Thyroid gland (tissue), 4 donors: ENCODE results near the gene BTRC. TPM values are rescaled to one million over a fixed set of nuclear protein-coding genes. Genes with fewer than 3 reads are reported as not detected.

Experiments used
- DNase-seq, 2 donors: peaks; one replicate each; pipeline ENCODE4 v3.0.0-alpha.2; 2019
- H3K27ac ChIP-seq, 3 donors: fragments of 200-600 bp; sonication (generic); 1 replicate in 2 of 3; 2 replicates in 1 of 3; pipeline ENCODE4 v1.5.1; 2016 to 2019; ENCODE audit warnings: mild to moderate bottlenecking in 1 of 3, moderate library complexity in 1 of 3
- H3K27me3 ChIP-seq: fragments of 200-600 bp; sonication (generic); one replicate; pipeline ENCODE4 v1.5.1; 2019
- H3K36me3 ChIP-seq, 2 donors: fragments of 200-600 bp; sonication (generic); one replicate each; pipeline ENCODE4 v1.5.1; 2016 to 2019
- H3K4me1 ChIP-seq, 2 donors: fragments of 200-600 bp; sonication (generic); one replicate each; pipeline ENCODE4 v1.5.1; 2017 to 2019
- H3K4me3 ChIP-seq, 3 donors: fragments of 200-600 bp; sonication (generic); replicated peaks in 1 of 3; 1 replicate in 2 of 3; 2 replicates in 1 of 3; pipeline ENCODE4 v1.5.1; 2016; ENCODE audit warnings: mild to moderate bottlenecking in 1 of 3
- H3K9me3 ChIP-seq: fragments of 200-600 bp; sonication (generic); one replicate; pipeline ENCODE4 v1.5.1; 2017
- CTCF ChIP-seq, 6 experiments: fragments of 200-600 bp in 3 of 6; fragments of 450-650 bp in 3 of 6; sonication (generic) in 3 of 6; IDR thresholded peaks; one replicate each; pipeline ENCODE4 v1.5.1; 2016 to 2019; ENCODE audit warnings: antibody characterized with exemption in 6 of 6, mild to moderate bottlenecking in 2 of 6, inconsistent platforms in 1 of 6, moderate library complexity in 1 of 6
- POLR2A ChIP-seq, 2 donors: fragments of 450-650 bp; IDR thresholded peaks; one replicate each; pipeline ENCODE4 v1.6.1; 2017; ENCODE audit warnings: antibody characterized with exemption in 2 of 2, mild to moderate bottlenecking in 2 of 2, moderate library complexity in 1 of 2
- WGBS, 2 donors: methylation state at CpG; one replicate each; pipeline ENCODE4 v1.1.5; 2017; 5-methylcytosine and 5-hydroxymethylcytosine counted together
- intact Hi-C: fragments of 100-400 bp; cut with DNase I; formaldehyde crosslinking; loops from one replicate; pipeline ENCODE4 v1.15.1; 2023
- microRNA-seq: library from miRNA; unstranded; fragments of <30 nt; microRNA quantifications from one replicate; pipeline ENCODE4, GENCODE V29; 2016
- small RNA-seq: library from RNA; depleted of rRNA; stranded (forward); fragments of <200 nt; gene quantifications from one replicate; pipeline ENCODE3, GENCODE V24; 2016
- total RNA-seq, 4 donors: library from RNA; depleted of rRNA; stranded (reverse); fragments of >200 nt; gene quantifications; one replicate each; pipeline ENCODE4 v1.2.3, GENCODE V29; 2016

Gene BTRC
- total RNA-seq, 4 donors from 2014 or later = 14.5 to 70.4 (median 22.7) TPM

- 91 to 92% methylated on average over 13 of the region's 13 CpGs for WGBS, 2 donors
- Histone ChIP-seq H3K27ac (no peak overlapping the region), H3K27me3 (no peaks in the 10 kb centered on the region), H3K9me3 (no peaks in the 10 kb centered on the region), H3K4me3 (no peak overlapping the region), H3K36me3 (no peaks in the 10 kb centered on the region), H3K4me1 (no peaks in the 10 kb centered on the region)
- no peak for TF ChIP-seq CTCF (IDR thresholded peaks at IDR 0.05)
- TF ChIP-seq POLR2A (IDR thresholded peaks at IDR 0.05) = no peak
- no peak for DNase-seq
- intact Hi-C loops = no loop called here
Measured at GRCh38 chr10:101595591-101596433, 241.8 kb downstream of the BTRC start.

GRCh38 chr10:101597091-101597900 is 243.3 kb downstream of the BTRC start:
- Histone ChIP-seq H3K36me3 (no peaks in the 10 kb centered on the region), H3K27me3 (no peaks in the 10 kb centered on the region), H3K4me1 (peaks cover 0 to 7% of the 10 kb centered on the region in 2 donors), H3K9me3 (no peaks in the 10 kb centered on the region), H3K27ac (no peak overlapping the region), H3K4me3 (no peak overlapping the region)
- no peak for DNase-seq
- TF ChIP-seq POLR2A (IDR thresholded peaks at IDR 0.05) (no peak), CTCF (IDR thresholded peaks at IDR 0.05) (no peak)
- intact Hi-C loops = no loop called here
- WGBS, 2 donors = 73 to 81% methylated on average over 14 of the region's 14 CpGs

GRCh38 chr10:101601541-101601940 is 247.6 kb downstream of the BTRC start:
- TF ChIP-seq POLR2A (IDR thresholded peaks at IDR 0.05) (no peak), CTCF (IDR thresholded peaks at IDR 0.05) (no peak)
- peak; percentile 78 to 82 for DNase-seq
- Histone ChIP-seq H3K27ac (no peak overlapping the region), H3K36me3 (peaks cover 6 to 8% of the 10 kb centered on the region in 2 donors), H3K4me3 (no peak overlapping the region), H3K4me1 (peaks cover 0 to 11% of the 10 kb centered on the region in 2 donors), H3K9me3 (no peaks in the 10 kb centered on the region), H3K27me3 (no peaks in the 10 kb centered on the region)
- 50 to 88% methylated on average over 1 of the region's 1 CpG for WGBS, 2 donors
- intact Hi-C loops = no loop called here

- DNase-seq = peak; percentile 69 to 75
- no peaks in the 10 kb centered on the region for H3K27me3 ChIP-seq
- no peak for TF ChIP-seq POLR2A (IDR thresholded peaks at IDR 0.05)
- peak; percentile 47 to 85 (median 66) for TF ChIP-seq CTCF (IDR thresholded peaks at IDR 0.05)
- no peak overlapping the region for H3K4me3 ChIP-seq
- intact Hi-C loops = no loop called here
- H3K36me3 ChIP-seq = peaks cover 6 to 10% of the 10 kb centered on the region in 2 donors
- H3K4me1 ChIP-seq = peaks cover 0 to 11% of the 10 kb centered on the region in 2 donors
- no peaks in the 10 kb centered on the region for H3K9me3 ChIP-seq
- H3K27ac ChIP-seq = no peak overlapping the region
- WGBS, 2 donors = 46 to 60% methylated on average over 6 of the region's 6 CpGs
Measured at GRCh38 chr10:101602761-101603398, 248.9 kb downstream of the BTRC start.

Small RNA genes lying within 50 kb of the gene (microRNA-seq; reads per million reads assigned to microRNA genes)
- gene MIR3158-1 (not detected), gene MIR3158-2 (not detected)

Small RNA genes lying within 50 kb of the gene (small RNA-seq; reads per million reads assigned to genes)
- not detected for gene MIR3158-1
- not detected for gene RNU2-43P
- gene RNU2-59P = not detected

Other genes with a start within 250 kb of the BTRC start
- not detected for gene TLX1, start 222.9 kb upstream of the BTRC start, total RNA-seq
- not detected for gene LBX1, start 124.7 kb upstream of the BTRC start, total RNA-seq
- 10 to 100 TPM; 26.2 to 34.9 (median 33.1) TPM for gene POLL, start 234.1 kb downstream of the BTRC start, total RNA-seq
- gene DPCD, start 234.2 kb downstream of the BTRC start, total RNA-seq = 10 to 100 TPM; 18.1 to 73.0 (median 37.3) TPM